Astrocyte of the hippocampus (primary cell): Measurements from ENCODE around the gene TSC22D1.
"Not testable (repeated sequence)": the region's sequence is repeated elsewhere in the genome, so short reads cannot be mapped to it uniquely, and the experiment has no call there.

ENCODE experiments used
- DNase-seq: peaks from one replicate; pipeline ENCODE4 v3.0.0; 2011; ENCODE audit warnings: low read depth, low spot score

The TSC22D1 gene

GRCh38 chr13:44575741-44576350 is at the start of gene TSC22D1:
TSS of gene TSC22D1 (minus strand) at chr13:44576330. CDS start at chr13:44576074, 256 bp downstream.
- peak; percentile 67 for DNase-seq

- DNase-seq, result peak; percentile 20
These were observed 46.6 kb upstream of the TSC22D1 start for GRCh38 chr13:44622708-44623107.

GRCh38 chr13:44622261-44622660 is 46.1 kb upstream of the TSC22D1 start:
- no peak for DNase-seq

GRCh38 chr13:44620057-44620456 is 43.9 kb upstream of the TSC22D1 start:
- peak; percentile 54 for DNase-seq

- no peak for DNase-seq
These were observed 43.5 kb upstream of the TSC22D1 start for GRCh38 chr13:44619651-44620050.

- DNase-seq, result peak; percentile 78
These were observed 42.2 kb upstream of the TSC22D1 start for GRCh38 chr13:44618326-44618725.

- peak; percentile 30 for DNase-seq
These were observed 41.5 kb upstream of the TSC22D1 start for GRCh38 chr13:44617648-44618047.

GRCh38 chr13:44609137-44609536 is 33.0 kb upstream of the TSC22D1 start:
- no peak for DNase-seq

- no peak for DNase-seq
These were observed 29.6 kb upstream of the TSC22D1 start for GRCh38 chr13:44605721-44606120.

- DNase-seq, result no peak
These were observed 29.1 kb upstream of the TSC22D1 start for GRCh38 chr13:44605275-44605674.

- no peak for DNase-seq
These were observed 25.5 kb upstream of the TSC22D1 start for GRCh38 chr13:44601586-44601985.

GRCh38 chr13:44593861-44594592 is 17.9 kb upstream of the TSC22D1 start:
- not testable (repeated sequence) for DNase-seq

- no peak for DNase-seq
These were observed 16.2 kb upstream of the TSC22D1 start for GRCh38 chr13:44592216-44592847.

GRCh38 chr13:44591316-44591715 is 15.2 kb upstream of the TSC22D1 start:
- DNase-seq, result no peak

GRCh38 chr13:44583137-44583536 is 7.0 kb upstream of the TSC22D1 start:
- peak; percentile 27 for DNase-seq

GRCh38 chr13:44578067-44578400 is 1.9 kb upstream of the TSC22D1 start:
- DNase-seq, result no peak

- DNase-seq, result peak; percentile 100
These were observed 1.3 kb upstream of the TSC22D1 start for GRCh38 chr13:44577236-44578066.

GRCh38 chr13:44576351-44577235 is 463 bp upstream of the TSC22D1 start:
- DNase-seq, result peak; percentile 63

GRCh38 chr13:44575035-44575434 is 1.1 kb downstream of the TSC22D1 start:
- DNase-seq, result no peak

GRCh38 chr13:44574466-44574855 is 1.7 kb downstream of the TSC22D1 start:
- no peak for DNase-seq
